Skeletal muscle satellite cell (primary cell): ENCODE measurements around the gene EXOC3L4. TPM values are rescaled to one million over a fixed set of nuclear protein-coding genes. Genes with fewer than 3 reads are reported as not detected.
"Not testable (repeated sequence)": the region's sequence is repeated elsewhere in the genome, so short reads cannot be mapped to it uniquely, and the experiment has no call there.

Experiments
- H3K27me3 ChIP-seq: 2 replicates; pipeline ENCODE4 v1.7.0; 2013; ENCODE audit warnings: low read length; ENCODE audit not compliant: control insufficient read depth, insufficient read depth
- H3K36me3 ChIP-seq: 2 replicates; pipeline ENCODE4 v1.7.0; 2013; ENCODE audit warnings: mild to moderate bottlenecking, control low read depth, low read length; ENCODE audit not compliant: insufficient read depth
- H3K4me1 ChIP-seq: 2 replicates; pipeline ENCODE4 v1.7.0; 2013; ENCODE audit warnings: low read length; ENCODE audit not compliant: control insufficient read depth, insufficient read depth
- H3K4me2 ChIP-seq: 2 replicates; pipeline ENCODE4 v1.7.0; 2013; ENCODE audit warnings: mild to moderate bottlenecking, low read length
- H3K4me3 ChIP-seq: 2 replicates; pipeline ENCODE4 v1.7.0; 2013; ENCODE audit warnings: low read length
- H3K9ac ChIP-seq: 2 replicates; pipeline ENCODE4 v1.7.0; 2013; ENCODE audit warnings: mild to moderate bottlenecking, low read depth, low read length, moderate library complexity
- H3K9me3 ChIP-seq: replicated peaks from 2 replicates; pipeline ENCODE4 v1.7.0; 2013; ENCODE audit warnings: mild to moderate bottlenecking, control low read depth, low read length
- total RNA-seq: library from RNA; depleted of rRNA; stranded (reverse); fragments of >200 nt; gene quantifications from 2 replicates; pipeline ENCODE4 v1.2.3, GENCODE V29; 2012; rRNA removed

The EXOC3L4 gene
- total RNA-seq = not detected in 2 replicates

DNA sequence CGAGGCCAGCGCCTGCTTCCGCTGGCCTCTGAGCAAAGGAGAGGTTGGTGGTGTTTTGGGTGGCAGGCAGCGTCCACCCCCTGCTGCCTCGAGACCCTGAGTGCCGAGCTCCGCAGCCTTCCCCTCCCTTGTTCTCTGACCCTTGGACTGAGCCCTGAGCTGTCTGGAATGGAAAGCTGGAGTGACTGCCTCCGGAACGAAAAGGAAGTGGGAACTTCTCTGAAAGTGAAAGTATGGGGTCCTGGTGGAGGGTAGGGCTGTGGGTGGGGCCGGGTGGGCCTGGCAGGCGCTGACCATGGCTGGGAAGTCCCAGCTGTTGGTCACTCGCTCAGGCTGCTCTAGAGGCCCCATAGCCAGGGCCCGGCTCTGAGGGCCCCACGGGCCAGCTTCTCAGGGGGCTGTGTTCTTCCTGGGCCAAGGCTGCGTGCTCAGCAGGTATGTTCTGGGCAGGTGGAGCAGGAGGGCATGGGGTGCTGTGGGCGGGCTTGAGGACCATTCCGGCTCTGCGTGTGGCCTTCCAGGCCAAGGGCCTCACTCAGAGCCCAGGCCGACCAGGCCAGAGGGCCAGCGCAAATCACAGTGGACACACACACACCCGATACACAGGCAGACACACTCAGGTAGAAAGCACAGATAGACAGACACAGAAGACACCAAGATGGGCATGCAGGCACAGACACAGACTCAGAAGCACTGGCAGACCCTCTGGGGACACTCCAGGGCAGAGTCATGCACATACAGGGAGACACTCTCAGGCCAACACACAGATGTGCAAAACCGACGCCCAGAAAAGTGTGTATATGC, at the start of gene EXOC3L4:
TSS of gene EXOC3L4 (plus strand) at position 320 of the 804 bp plus-strand sequence. CDS start 5,495 bp downstream, outside the sequence.
- H3K36me3 ChIP-seq = no peaks in the 10 kb centered on the region
- no peaks in the 10 kb centered on the region for H3K9me3 ChIP-seq
- peaks cover 14% of the 10 kb centered on the region for H3K4me1 ChIP-seq
- H3K27me3 ChIP-seq = peaks cover 40% of the 10 kb centered on the region
- H3K9ac ChIP-seq = no peak within 1 kb of the TSS
- peak within 1 kb of the TSS; percentile 42 for H3K4me2 ChIP-seq
- H3K4me3 ChIP-seq = no peak within 1 kb of the TSS

DNA sequence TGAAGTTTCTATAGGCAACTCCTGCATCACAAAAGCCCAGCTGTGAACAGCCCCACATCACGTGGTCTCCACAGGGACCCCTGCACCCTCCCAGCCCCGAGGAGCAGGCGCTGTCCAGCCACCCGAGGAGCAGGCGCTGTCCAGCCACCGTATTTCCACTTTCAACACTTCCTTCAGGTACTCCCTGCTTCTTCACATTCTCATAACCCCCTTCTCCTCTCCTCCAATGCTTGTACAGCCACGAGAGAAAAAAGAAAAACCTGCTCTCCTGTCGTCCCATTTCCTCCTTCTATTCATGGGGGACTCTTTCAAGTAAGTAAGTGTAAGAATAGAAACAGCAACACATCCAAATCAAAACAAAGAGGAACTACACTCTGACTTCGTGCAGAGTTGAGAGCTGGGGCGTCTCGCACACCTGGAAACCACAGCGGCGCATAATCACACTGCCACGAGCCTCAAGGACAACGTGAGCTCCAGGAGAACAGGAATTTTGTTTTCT, 49.1 kb upstream of the EXOC3L4 start:
- no peak overlapping the region for H3K9ac ChIP-seq
- H3K36me3 ChIP-seq = peaks cover 18% of the 10 kb centered on the region
- H3K4me2 ChIP-seq = no peak overlapping the region
- H3K27me3 ChIP-seq = no peaks in the 10 kb centered on the region
- no peaks in the 10 kb centered on the region for H3K9me3 ChIP-seq
- H3K4me1 ChIP-seq = no peaks in the 10 kb centered on the region
- H3K4me3 ChIP-seq = no peak overlapping the region

DNA sequence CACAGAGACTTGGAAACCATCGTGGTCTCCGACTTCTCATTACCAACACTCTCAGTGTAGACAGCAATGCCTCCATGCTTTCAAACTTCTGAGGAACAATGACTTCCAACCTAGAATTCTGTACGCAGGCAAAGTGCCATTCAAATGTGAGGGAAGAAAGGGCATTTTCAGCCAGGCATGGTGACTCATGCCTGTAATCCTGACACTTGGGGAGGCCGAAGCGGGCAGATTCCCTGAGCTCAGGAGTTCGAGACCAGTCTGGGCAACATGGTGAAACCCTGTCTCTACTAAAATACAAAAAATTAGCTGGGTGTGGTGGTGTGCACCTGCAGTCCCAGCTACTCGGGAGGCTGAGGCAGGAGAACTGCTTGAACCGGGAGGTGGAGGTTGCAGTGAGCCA, 47.1 kb upstream of the EXOC3L4 start:
- H3K4me2 ChIP-seq, H3K36me3 ChIP-seq, H3K9me3 ChIP-seq, H3K4me3 ChIP-seq, H3K4me1 ChIP-seq, H3K9ac ChIP-seq, H3K27me3 ChIP-seq: not testable (repeated sequence)

DNA sequence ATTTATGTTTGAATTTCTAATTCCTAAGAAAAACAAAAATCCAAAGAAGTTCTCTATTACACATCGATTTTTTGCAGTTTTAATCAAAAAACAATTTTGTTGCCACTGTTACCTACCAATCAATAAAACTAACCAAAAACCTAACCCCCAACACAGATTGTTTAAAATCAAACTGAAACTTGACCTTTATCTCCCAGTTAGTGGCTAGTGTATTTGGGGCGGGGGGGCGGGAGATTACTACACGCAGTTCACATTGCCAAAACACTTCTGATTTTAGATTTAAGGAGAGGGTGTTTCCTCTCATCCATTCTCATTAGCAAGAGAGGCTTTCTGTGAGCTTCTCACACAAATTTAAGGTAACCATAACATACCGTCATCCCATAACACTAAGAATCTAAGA, 43.6 kb upstream of the EXOC3L4 start:
- Histone ChIP-seq H3K4me2 (no peak overlapping the region), H3K36me3 (peaks cover 4% of the 10 kb centered on the region), H3K9me3 (no peaks in the 10 kb centered on the region), H3K27me3 (no peaks in the 10 kb centered on the region), H3K9ac (no peak overlapping the region), H3K4me1 (peaks cover 14% of the 10 kb centered on the region), H3K4me3 (no peak overlapping the region)

DNA sequence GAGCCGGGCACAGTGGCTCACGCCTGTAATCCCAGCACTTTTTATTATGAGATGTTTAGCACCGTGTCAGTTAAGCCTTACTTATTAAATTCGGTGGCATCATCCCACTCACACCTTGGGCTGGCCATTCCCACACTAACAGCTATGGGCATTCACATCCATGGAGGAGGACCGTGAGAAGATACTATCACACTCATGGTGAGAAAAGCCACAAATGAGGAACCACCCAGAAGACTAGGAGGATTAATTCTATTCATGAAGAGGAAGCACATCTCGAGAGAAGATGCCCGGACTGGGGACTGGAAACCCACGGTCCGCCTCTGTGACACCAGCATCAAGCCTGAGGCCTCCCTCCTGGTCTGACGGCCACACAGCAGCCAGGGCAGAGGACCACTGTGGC, 42.1 kb upstream of the EXOC3L4 start:
- H3K27me3 ChIP-seq = no peaks in the 10 kb centered on the region
- no peak overlapping the region for H3K9ac ChIP-seq
- peaks cover 14% of the 10 kb centered on the region for H3K4me1 ChIP-seq
- H3K4me2 ChIP-seq = no peak overlapping the region
- H3K4me3 ChIP-seq = no peak overlapping the region
- H3K36me3 ChIP-seq = peaks cover 4% of the 10 kb centered on the region
- H3K9me3 ChIP-seq = no peaks in the 10 kb centered on the region

DNA sequence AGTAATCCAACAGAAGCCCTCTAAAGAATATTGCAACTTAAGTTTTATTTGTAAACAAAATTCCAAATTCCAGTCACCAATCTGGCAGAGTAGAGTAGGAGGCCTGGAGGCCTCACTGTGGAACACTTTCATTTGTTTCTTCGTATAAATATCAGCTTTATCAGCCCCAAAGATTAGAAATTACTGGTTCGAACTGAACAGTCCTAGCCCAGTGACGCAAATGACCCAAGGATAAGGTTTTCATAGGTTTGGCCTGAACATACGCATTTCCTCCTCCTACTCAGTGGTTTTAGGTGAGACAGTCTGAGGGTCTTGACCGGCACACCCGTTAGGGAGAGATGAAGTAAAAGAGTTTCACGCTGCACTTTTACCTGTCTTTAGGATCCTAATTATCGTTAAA, 38.8 kb upstream of the EXOC3L4 start:
- peak overlapping the region; percentile 76 for H3K9ac ChIP-seq
- H3K4me1 ChIP-seq = peaks cover 24% of the 10 kb centered on the region
- no peaks in the 10 kb centered on the region for H3K9me3 ChIP-seq
- peak overlapping the region; percentile 93 for H3K4me2 ChIP-seq
- H3K4me3 ChIP-seq = peak overlapping the region; percentile 91
- H3K27me3 ChIP-seq = no peaks in the 10 kb centered on the region
- peaks cover 4% of the 10 kb centered on the region for H3K36me3 ChIP-seq

DNA sequence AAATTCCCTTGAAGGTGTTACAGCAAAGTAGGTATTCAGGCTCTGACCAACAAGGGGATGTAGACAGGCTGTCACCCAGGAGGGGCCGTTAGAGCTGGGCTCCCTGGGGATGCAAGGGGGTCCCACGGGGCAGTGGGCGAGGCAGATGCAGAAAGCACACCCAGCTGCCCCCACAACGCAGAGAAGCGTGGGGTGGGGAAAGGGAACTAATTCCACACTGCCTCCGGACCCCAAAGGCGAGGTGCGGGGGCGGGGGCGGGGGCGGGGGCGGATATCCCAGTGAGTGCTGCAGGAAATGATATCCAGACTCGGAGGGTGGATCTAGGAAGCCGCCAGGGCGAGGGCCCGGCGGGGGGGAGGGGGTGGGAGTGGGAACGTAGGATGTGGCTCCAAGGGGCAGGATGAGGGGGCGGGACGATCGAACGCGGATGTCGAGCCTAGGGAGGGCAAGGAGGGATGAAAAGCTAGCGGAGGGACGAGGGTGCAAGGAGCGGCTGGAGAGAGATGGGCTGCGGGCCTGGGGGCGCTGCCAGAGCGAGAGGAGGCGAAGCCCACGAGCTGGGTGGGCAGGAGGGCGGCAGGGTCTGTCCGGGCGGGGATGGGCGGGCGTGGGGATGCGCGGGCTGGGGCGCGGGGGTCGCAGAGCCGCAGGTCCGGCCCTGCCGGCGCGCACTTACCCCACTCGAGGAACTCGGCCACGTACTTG, 38.0 kb upstream of the EXOC3L4 start:
- no peaks in the 10 kb centered on the region for H3K9me3 ChIP-seq
- peak overlapping the region; percentile 93 for H3K4me2 ChIP-seq
- peak overlapping the region; percentile 97 for H3K9ac ChIP-seq
- no peaks in the 10 kb centered on the region for H3K27me3 ChIP-seq
- peak overlapping the region; percentile 91 for H3K4me3 ChIP-seq
- H3K36me3 ChIP-seq = peaks cover 4% of the 10 kb centered on the region
- peaks cover 24% of the 10 kb centered on the region for H3K4me1 ChIP-seq

DNA sequence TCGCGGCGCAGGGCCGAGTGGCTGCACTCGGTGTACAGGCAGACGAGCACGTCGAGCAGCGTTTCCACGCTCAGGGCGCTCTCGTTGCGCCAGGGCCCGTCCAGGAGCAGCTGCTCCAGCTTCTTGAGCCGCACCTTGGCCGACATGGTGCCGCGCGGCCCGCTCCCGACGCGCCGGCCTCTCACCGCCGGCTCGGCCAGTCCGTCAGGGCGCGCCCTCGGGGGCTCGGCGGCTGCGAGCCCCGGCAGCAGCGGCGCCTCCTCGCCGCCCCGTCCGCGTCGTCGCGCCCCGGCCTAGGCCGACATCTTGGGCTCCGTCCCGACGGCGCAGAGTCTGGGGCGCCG, 37.5 kb upstream of the EXOC3L4 start:
- Histone ChIP-seq H3K27me3 (no peaks in the 10 kb centered on the region), H3K9ac (peak overlapping the region; percentile 97), H3K4me2 (peak overlapping the region; percentile 93), H3K4me1 (peaks cover 24% of the 10 kb centered on the region), H3K4me3 (peak overlapping the region; percentile 91), H3K9me3 (no peaks in the 10 kb centered on the region), H3K36me3 (peaks cover 4% of the 10 kb centered on the region)

DNA sequence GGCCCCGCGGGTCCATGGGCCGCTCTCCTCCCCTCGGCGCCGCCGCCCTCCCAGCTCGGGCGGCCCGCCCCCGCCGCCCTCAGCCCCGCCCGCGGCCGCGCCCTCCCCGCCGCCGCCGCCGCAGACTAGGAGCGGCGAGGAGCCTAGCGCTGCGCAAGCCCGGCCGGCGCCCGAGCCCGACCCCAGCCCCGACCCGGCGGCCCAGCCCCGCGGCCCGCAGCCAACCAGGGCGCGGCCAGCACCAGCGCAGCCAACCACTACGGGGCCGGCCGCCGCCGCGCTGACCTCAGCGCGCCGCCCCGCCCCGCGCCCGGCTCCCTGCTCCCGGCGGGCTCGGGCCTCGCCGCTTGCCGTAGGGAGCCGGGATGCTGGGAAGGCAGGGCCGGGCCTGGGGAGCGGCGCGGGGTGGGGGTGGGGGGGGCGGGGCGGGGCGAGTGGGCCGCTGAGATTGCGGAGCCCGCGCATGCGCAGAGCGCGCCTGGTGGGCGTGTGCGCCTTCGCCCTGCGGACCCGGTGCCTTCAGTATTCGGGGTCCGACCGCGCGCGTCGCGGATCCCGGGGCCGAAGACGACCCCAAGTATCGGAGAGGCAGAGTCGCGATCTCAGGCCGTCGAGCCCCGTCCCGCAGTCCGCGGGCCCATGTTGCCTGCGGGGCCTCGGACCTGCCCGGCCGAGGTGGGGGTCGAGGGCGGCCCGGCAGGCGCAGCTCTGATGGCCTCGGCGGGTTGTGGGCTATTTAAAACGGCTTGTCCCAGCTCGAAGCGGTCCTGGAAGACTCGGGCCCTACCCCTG, 37.0 kb upstream of the EXOC3L4 start, which contains the start of gene CDC42BPB:
TSS of gene CDC42BPB (minus strand) at position 178 of the 792 bp plus-strand sequence. CDS start 376 bp downstream, outside the sequence.
- peak within 1 kb of the TSS; percentile 98 for H3K9ac ChIP-seq
- H3K9me3 ChIP-seq = no peaks in the 10 kb centered on the region
- peak within 1 kb of the TSS; percentile 100 for H3K4me2 ChIP-seq
- peaks cover 4% of the 10 kb centered on the region for H3K36me3 ChIP-seq
- no peaks in the 10 kb centered on the region for H3K27me3 ChIP-seq
- peaks cover 24% of the 10 kb centered on the region for H3K4me1 ChIP-seq
- H3K4me3 ChIP-seq = peak within 1 kb of the TSS; percentile 99

DNA sequence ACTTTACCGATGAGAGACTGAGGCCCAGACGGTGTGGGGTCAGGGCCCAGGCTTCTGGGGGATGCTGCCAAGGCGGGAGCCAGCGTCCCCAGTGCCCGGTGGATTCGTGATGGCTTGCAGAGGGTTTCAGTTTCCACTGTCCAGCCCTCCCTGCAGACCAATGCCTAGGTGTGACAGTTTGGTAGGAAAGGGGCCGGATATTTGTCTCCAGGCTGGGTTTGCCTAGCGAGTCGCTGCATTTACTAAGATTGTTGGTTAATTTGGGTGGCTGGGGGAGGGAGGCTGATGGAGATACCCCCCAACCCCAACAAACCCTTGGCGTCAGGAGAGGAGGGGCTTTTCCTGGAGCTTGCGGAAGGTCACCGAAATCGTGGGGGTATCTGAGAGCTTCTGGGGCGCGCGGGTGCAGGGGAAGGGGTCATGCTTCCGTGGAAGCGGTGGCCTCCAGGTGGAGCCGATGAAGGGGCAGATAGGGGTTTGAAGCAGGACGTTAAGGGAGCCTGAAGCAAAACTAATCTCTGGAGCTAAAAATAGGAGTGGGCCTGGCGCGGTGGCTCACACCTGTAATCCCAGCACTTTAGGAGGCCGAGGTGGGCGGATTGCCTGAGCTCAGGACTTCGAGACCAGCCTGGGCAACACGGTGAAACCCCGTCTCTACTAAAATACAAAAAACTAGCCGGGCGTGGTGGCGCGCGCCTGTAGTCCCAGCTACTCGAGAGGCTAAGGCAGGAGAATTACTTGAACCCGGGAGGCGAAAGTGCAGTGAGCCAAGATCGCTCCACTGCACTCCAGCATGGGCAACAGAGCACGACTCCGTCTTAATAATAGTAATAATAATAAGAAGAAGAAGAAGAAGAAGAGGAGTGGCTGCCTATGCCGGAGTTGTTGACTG, 36.1 kb upstream of the EXOC3L4 start:
- H3K4me2 ChIP-seq = peak overlapping the region; percentile 100
- no peaks in the 10 kb centered on the region for H3K9me3 ChIP-seq
- peak overlapping the region; percentile 98 for H3K9ac ChIP-seq
- H3K36me3 ChIP-seq = peaks cover 4% of the 10 kb centered on the region
- H3K4me3 ChIP-seq = peak overlapping the region; percentile 99
- H3K27me3 ChIP-seq = no peaks in the 10 kb centered on the region
- H3K4me1 ChIP-seq = peaks cover 24% of the 10 kb centered on the region
